Adipocyte (in vitro differentiated cells): ENCODE measurements around the gene HSPA1L.

Experiments used
- DNase-seq: peaks from one replicate; pipeline ENCODE4 v3.0.0-alpha.2; 2015; ENCODE audit warnings: low read depth
- H3K27me3 ChIP-seq: replicated peaks from 2 replicates; pipeline ENCODE4 v1.7.0; 2013; ENCODE audit warnings: mild to moderate bottlenecking, low read length, moderate library complexity; ENCODE audit not compliant: control insufficient read depth, insufficient read depth
- H3K36me3 ChIP-seq: 2 replicates; pipeline ENCODE4 v1.7.0; 2013; ENCODE audit warnings: low read length, mild to moderate bottlenecking, moderate library complexity; ENCODE audit not compliant: control insufficient read depth, insufficient read depth, severe bottlenecking
- H3K4me1 ChIP-seq: 2 replicates; pipeline ENCODE4 v1.7.0; 2013; ENCODE audit warnings: mild to moderate bottlenecking, low read length, moderate library complexity; ENCODE audit not compliant: control insufficient read depth, insufficient read depth
- H3K4me3 ChIP-seq: 2 replicates; pipeline ENCODE4 v1.7.0; 2013; ENCODE audit warnings: mild to moderate bottlenecking, low read length, moderate library complexity
- H3K9ac ChIP-seq: 2 replicates; pipeline ENCODE4 v1.7.0; 2013; ENCODE audit warnings: mild to moderate bottlenecking, low read length, moderate library complexity
- H3K9me3 ChIP-seq: 2 replicates; pipeline ENCODE4 v1.7.0; 2013; ENCODE audit warnings: mild to moderate bottlenecking, low read length, moderate library complexity; ENCODE audit not compliant: control insufficient read depth

HSPA1L gene

DNA sequence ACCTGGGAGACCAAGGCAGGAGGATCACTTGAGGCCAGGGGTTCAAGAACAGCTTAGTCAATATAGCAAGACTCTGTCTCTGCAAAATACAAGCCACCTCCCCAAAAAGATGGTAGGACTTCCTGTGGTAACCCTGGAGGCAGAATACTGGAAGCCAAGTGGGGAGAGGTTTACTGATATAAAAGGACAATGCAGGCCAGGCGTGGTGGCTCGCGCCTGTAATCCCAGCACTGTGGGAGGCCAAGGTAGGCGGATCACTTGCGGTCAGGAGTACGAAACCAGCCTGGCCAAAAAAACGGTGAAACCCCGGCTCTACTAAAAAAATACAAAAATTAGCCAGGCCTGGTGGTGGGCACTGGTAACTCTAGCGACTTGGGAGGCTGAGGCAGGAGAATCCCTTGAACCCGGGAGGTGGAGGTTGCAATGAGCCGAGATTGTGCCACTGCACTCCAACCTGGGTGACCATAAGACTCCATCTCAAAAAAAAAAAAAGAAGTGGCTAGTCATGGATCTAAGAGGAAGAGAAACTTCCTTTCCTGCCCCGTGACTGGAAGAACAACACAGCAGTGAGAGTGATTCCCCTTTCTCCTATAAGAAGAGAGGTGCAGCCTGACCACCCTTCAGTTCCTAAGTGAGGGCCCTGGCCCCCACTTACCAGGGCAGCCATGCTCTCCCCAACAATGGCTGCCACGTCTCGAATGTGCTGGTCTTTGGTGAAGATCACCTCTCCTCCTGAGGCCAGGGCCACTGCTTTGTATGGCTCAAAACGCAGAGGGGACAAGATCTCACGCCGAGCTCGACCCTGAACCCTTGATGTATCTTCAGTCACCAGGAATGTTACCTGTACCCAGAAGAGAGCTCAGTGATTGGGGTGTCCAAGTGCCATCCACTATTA is 46.5 kb downstream of the HSPA1L start:
- Histone ChIP-seq H3K36me3 (no peaks in the 10 kb centered on the region), H3K4me1 (no peaks in the 10 kb centered on the region), H3K9me3 (no peaks in the 10 kb centered on the region), H3K4me3 (no peak overlapping the region), H3K9ac (no peak overlapping the region), H3K27me3 (peaks cover 7% of the 10 kb centered on the region)
- DNase-seq, result no peak

GRCh38 chr6:31767096-31767645 is 47.9 kb downstream of the HSPA1L start:
- peaks cover 7% of the 10 kb centered on the region for H3K27me3 ChIP-seq
- H3K9me3 ChIP-seq, result no peaks in the 10 kb centered on the region
- H3K4me3 ChIP-seq, result no peak overlapping the region
- no peak overlapping the region for H3K9ac ChIP-seq
- DNase-seq, result no peak
- H3K4me1 ChIP-seq, result no peaks in the 10 kb centered on the region
- H3K36me3 ChIP-seq, result no peaks in the 10 kb centered on the region

- DNase-seq, result peak; percentile 38
These were observed 48.9 kb downstream of the HSPA1L start for GRCh38 chr6:31765910-31766794.

DNA sequence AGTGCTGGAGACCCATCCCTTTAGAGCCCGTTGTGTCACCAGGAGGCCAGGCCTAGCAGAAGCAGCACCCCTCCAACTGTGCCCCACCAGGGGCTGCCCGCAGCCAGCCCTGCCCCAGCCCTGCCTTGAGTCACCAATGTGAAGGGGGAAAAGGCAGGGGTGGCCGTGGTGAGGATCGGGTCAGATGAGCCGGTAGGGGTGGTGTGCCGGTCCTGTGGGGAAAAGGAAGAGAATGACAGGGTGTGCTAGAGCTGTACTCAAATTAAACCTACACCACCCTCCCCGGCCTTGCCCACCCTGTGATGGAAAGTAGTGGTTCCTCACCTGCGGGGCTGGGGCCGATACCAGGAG is 49.5 kb downstream of the HSPA1L start:
- DNase-seq, result no peak
- no peaks in the 10 kb centered on the region for H3K4me1 ChIP-seq
- H3K27me3 ChIP-seq, result peaks cover 7% of the 10 kb centered on the region
- no peaks in the 10 kb centered on the region for H3K36me3 ChIP-seq
- no peak overlapping the region for H3K9ac ChIP-seq
- no peak overlapping the region for H3K4me3 ChIP-seq
- H3K9me3 ChIP-seq, result no peaks in the 10 kb centered on the region

More at GRCh38 chr6:31765910-31766794, 48.9 kb downstream of the HSPA1L start:
- Histone ChIP-seq H3K9me3 (no peaks in the 10 kb centered on the region), H3K9ac (no peak overlapping the region), H3K4me1 (no peaks in the 10 kb centered on the region), H3K4me3 (peak overlapping the region; percentile 33), H3K27me3 (peaks cover 7% of the 10 kb centered on the region), H3K36me3 (no peaks in the 10 kb centered on the region)

DNA sequence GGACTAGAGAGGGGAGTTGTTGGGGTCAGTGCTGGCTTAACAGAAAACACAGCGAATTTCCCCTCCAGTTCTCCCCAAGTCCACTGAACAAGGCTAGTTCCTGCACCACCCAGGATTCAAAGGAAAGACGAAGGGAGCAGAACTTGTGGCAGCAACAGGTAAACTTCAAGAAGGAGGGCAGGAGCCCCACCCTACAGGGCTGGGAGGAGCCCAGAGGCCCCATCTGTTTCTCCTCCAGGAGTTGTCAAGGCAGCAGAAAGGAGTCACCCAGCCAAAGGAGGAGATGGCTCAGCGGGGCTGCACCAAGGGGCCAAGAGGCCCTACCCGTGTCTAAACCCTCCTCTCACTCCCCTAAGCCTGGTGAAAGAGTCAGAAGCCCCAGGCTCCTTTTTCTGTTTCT is 50.9 kb downstream of the HSPA1L start:
- Histone ChIP-seq H3K27me3 (peaks cover 7% of the 10 kb centered on the region), H3K4me3 (no peak overlapping the region), H3K9me3 (no peaks in the 10 kb centered on the region), H3K9ac (no peak overlapping the region), H3K36me3 (no peaks in the 10 kb centered on the region), H3K4me1 (no peaks in the 10 kb centered on the region)
- no peak for DNase-seq

GRCh38 chr6:31763619-31763940 is 51.5 kb downstream of the HSPA1L start:
- H3K36me3 ChIP-seq, result no peaks in the 10 kb centered on the region
- no peak overlapping the region for H3K4me3 ChIP-seq
- H3K9me3 ChIP-seq, result no peaks in the 10 kb centered on the region
- H3K9ac ChIP-seq, result no peak overlapping the region
- H3K27me3 ChIP-seq, result peaks cover 7% of the 10 kb centered on the region
- peak; percentile 47 for DNase-seq
- H3K4me1 ChIP-seq, result no peaks in the 10 kb centered on the region

GRCh38 chr6:31762878-31763618 is 52.0 kb downstream of the HSPA1L start:
- DNase-seq, result no peak
- Histone ChIP-seq H3K27me3 (peaks cover 7% of the 10 kb centered on the region), H3K4me3 (no peak overlapping the region), H3K9me3 (no peaks in the 10 kb centered on the region), H3K4me1 (no peaks in the 10 kb centered on the region), H3K36me3 (no peaks in the 10 kb centered on the region), H3K9ac (no peak overlapping the region)

DNA sequence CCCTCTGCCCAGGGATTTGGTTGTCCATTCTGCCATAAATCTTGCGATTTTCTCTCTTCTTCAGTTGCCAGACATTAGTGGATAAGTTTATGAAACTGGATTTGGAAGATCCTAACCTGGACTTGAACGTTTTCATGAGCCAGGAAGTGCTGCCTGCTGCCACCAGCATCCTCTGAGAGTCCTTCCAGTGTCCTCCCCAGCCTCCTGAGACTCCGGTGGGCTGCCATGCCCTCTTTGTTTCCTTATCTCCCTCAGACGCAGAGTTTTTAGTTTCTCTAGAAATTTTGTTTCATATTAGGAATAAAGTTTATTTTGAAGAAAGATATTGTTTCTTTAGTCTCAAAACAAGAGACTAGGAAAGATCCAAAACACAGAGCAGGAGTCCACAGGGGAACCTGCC is 52.7 kb downstream of the HSPA1L start, which contains the start of gene SAPCD1:
Gene SAPCD1 (plus strand): TSS at position 301 of the 400 bp plus-strand sequence. CDS start 399 bp downstream, outside the sequence.
- Histone ChIP-seq H3K36me3 (no peaks in the 10 kb centered on the region), H3K4me3 (no peak within 1 kb of the TSS), H3K9me3 (no peaks in the 10 kb centered on the region), H3K27me3 (peaks cover 7% of the 10 kb centered on the region), H3K4me1 (no peaks in the 10 kb centered on the region), H3K9ac (no peak within 1 kb of the TSS)
- DNase-seq, result no peak

GRCh38 chr6:31761343-31761742 is 53.7 kb downstream of the HSPA1L start:
- DNase-seq, result no peak
- Histone ChIP-seq H3K9me3 (no peaks in the 10 kb centered on the region), H3K4me3 (no peak overlapping the region), H3K4me1 (no peaks in the 10 kb centered on the region), H3K9ac (no peak overlapping the region), H3K36me3 (no peaks in the 10 kb centered on the region), H3K27me3 (peaks cover 4% of the 10 kb centered on the region)

DNA sequence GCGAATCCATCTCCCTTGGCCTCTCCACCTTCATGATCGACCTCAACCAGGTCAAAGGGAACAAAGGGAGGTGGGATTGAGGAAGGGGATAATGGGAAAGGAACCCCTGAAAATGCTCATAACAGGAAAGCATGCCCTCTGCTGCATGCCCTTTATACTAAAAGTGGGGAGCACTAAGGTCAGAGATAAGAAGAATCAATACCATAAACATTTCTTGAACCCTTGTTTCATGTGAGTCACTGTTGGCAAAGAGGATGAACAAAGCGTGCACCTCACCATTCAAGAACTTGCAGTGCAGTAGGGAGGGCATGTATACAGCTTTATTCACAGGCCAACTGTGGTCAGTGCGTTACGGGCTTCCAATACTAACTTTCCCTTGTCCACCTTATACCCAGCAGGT is 54.3 kb downstream of the HSPA1L start:
- H3K36me3 ChIP-seq, result no peaks in the 10 kb centered on the region
- H3K27me3 ChIP-seq, result peaks cover under 1% of the 10 kb centered on the region
- no peaks in the 10 kb centered on the region for H3K4me1 ChIP-seq
- H3K4me3 ChIP-seq, result no peak overlapping the region
- no peak for DNase-seq
- H3K9me3 ChIP-seq, result no peaks in the 10 kb centered on the region
- H3K9ac ChIP-seq, result no peak overlapping the region
